PFSK-1 (cell line): ENCODE measurements around the gene PNMA8C.

Experiments
- FOXP2 ChIP-seq: optimal IDR thresholded peaks from 2 replicates; pipeline ENCODE3; 2011; ENCODE audit warnings: borderline replicate concordance, control low read depth, inconsistent platforms; ENCODE audit not compliant: insufficient read depth; ENCODE audit errors: extremely low read length, extremely low read depth
- POLR2AphosphoS5 ChIP-seq: IDR thresholded peaks from 2 replicates; pipeline ENCODE4 v1.6.1; 2012; ENCODE audit warnings: low read depth, mild to moderate bottlenecking, control low read depth, low read length, moderate library complexity
- REST ChIP-seq, 2 experiments: IDR thresholded peaks; 2 replicates each; pipeline versions ENCODE4 v1.6.1 to v1.8.0; 2011 to 2012; ENCODE audit warnings: low read depth in 2 of 2, low read length in 2 of 2, control low read depth in 1 of 2, inconsistent platforms in 1 of 2, mild to moderate bottlenecking in 1 of 2, moderate library complexity in 1 of 2; ENCODE audit not compliant: insufficient read depth in 1 of 2
- SIN3A ChIP-seq: IDR thresholded peaks from 2 replicates; pipeline ENCODE4 v1.6.1; 2012; ENCODE audit warnings: mild to moderate bottlenecking, low read length, moderate library complexity, borderline replicate concordance; ENCODE audit not compliant: insufficient read depth
- TAF1 ChIP-seq: IDR thresholded peaks from 2 replicates; pipeline ENCODE4 v1.6.1; 2012; ENCODE audit warnings: low read length, control low read depth, borderline replicate concordance; ENCODE audit not compliant: insufficient read depth

GRCh38 chr19:46408664-46409039, 20.1 kb downstream of the PNMA8C start:
- TF ChIP-seq SIN3A (no peak), POLR2AphosphoS5 (no peak), REST (IDR thresholded peaks at IDR 0.05; ENCODE audit: insufficient read depth in 1 of 2, low read depth in 2 of 2, low read length in 2 of 2) (no peak), TAF1 (no peak), FOXP2 (no peak)
